Esophagus muscularis mucosa (tissue), 4 donors: ENCODE measurements around the gene FILIP1L. TPM values are rescaled to one million over a fixed set of nuclear protein-coding genes. Genes with fewer than 3 reads are reported as not detected.

Experiments used
- DNase-seq: peaks from one replicate; pipeline ENCODE4 v3.0.0-alpha.2; 2017; ENCODE audit errors: extremely low spot score
- H3K27ac ChIP-seq, 4 donors: fragments of 200-600 bp; sonication (generic); replicated peaks in 1 of 4; 1 replicate in 3 of 4; 2 replicates in 1 of 4; pipeline ENCODE4 v1.5.1; 2016 to 2019; ENCODE audit warnings: mild to moderate bottlenecking in 1 of 4
- H3K27me3 ChIP-seq, 4 donors: fragments of 200-600 bp; sonication (generic); one replicate each; pipeline versions ENCODE4 v1.5.1 to v1.6.0; 2016 to 2019
- H3K36me3 ChIP-seq, 4 donors: fragments of 200-600 bp; sonication (generic); one replicate each; pipeline ENCODE4 v1.5.1; 2016 to 2019
- H3K4me1 ChIP-seq, 4 donors: fragments of 200-600 bp; sonication (generic); one replicate each; pipeline ENCODE4 v1.5.1; 2016 to 2019
- H3K4me3 ChIP-seq, 4 donors: fragments of 200-600 bp; sonication (generic); 1 replicate in 2 of 4; 2 replicates in 2 of 4; pipeline ENCODE4 v1.5.1; 2016 to 2019; ENCODE audit warnings: mild to moderate bottlenecking in 4 of 4, moderate library complexity in 1 of 4
- H3K9me3 ChIP-seq, 4 donors: fragments of 200-600 bp; sonication (generic); 1 replicate in 3 of 4; 2 replicates in 1 of 4; pipeline ENCODE4 v1.5.1; 2016 to 2019
- CTCF ChIP-seq, 3 experiments: fragments of 200-600 bp in 2 of 3; fragments of 450-650 bp in 1 of 3; sonication (generic) in 2 of 3; IDR thresholded peaks; one replicate each; pipeline ENCODE4 v1.5.1; 2017 to 2019; ENCODE audit warnings: antibody characterized with exemption in 3 of 3, mild to moderate bottlenecking in 2 of 3, moderate library complexity in 1 of 3
- EP300 ChIP-seq: sonication (generic); formaldehyde crosslinking; IDR thresholded peaks from one replicate; pipeline ENCODE4 v1.6.1; 2017; ENCODE audit warnings: antibody characterized with exemption
- POLR2A ChIP-seq: fragments of 450-650 bp; IDR thresholded peaks from one replicate; pipeline ENCODE4 v1.6.1; 2017; ENCODE audit warnings: antibody characterized with exemption, moderate library complexity, mild to moderate bottlenecking, low read depth
- POLR2AphosphoS5 ChIP-seq, 2 donors: sonication (generic); formaldehyde crosslinking; IDR thresholded peaks; one replicate each; pipeline ENCODE4 v1.6.1; 2017; ENCODE audit warnings: antibody characterized with exemption in 2 of 2
- WGBS: methylation state at CpG from one replicate; pipeline ENCODE4 v1.1.5; 2018; 5-methylcytosine and 5-hydroxymethylcytosine counted together
- intact Hi-C: fragments of 100-400 bp; cut with DNase I; formaldehyde crosslinking; loops from one replicate; pipeline ENCODE4 v1.15.1; 2023
- total RNA-seq, 4 donors: library from RNA; depleted of rRNA; stranded (reverse); fragments of >200 nt; gene quantifications; one replicate each; pipeline versions ENCODE4 v1.1.0 to v1.2.1, GENCODE V29; 2016

FILIP1L gene
- total RNA-seq, 4 donors from 2014 or later: 120 to 134 (median 127) TPM

DNA sequence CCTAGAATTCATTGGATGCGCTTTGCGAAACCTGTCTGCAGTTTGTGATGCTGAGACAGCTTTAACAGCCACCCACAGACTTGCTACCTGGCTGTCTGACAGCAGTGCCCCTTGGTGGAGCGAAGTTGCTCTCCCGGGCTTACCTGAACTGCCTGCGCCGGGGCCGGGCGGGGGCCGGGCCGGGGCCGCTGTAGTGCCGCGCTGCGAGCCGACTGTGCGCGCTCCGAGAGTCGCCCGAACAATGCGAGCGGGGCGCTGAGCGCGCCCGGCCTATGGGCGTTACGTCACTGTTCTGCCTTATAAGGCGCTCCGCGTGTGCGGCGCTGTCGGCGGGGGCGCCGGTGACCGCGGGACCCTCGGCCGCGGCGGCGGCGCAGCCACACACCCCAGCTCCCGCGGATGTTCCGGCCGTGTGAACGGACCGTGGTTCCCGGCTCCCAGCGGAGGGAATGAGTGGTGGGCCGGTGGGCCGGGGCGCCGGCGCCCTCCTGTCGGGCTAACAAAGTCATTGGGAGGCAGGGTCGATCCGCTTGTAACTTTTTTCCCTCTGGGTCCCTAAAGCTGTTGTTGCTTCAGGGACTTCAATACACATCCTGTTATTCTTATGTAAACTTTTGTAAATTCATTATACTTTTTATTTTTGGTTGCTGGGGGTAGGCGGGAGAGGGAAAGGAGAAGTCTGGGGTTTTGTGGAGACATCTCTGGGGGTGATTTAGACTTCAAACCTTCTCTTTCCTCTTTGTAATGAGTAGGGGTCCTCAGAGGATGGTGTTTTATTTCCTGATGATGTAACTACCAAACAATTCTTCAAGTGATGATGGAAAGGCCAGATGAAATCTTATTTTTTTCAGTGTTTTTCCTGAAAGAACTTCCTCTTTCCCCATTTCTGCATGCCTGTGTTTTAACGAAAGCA, 238.1 kb downstream of the FILIP1L start:
- H3K4me1 ChIP-seq: peaks cover 15 to 58% (median 43%) of the 10 kb centered on the region in 4 donors
- intact Hi-C loops: no loop called here
- peaks cover 0 to 9% (median 0%) of the 10 kb centered on the region in 4 donors for H3K36me3 ChIP-seq
- no peaks in the 10 kb centered on the region for H3K27me3 ChIP-seq
- TF ChIP-seq POLR2AphosphoS5 (IDR thresholded peaks at IDR 0.05) (peak; percentile 96 to 98), EP300 (no peak), POLR2A (peak; percentile 89), CTCF (IDR thresholded peaks at IDR 0.05) (peak in 1 of 3 experiments; percentile 7)
- H3K9me3 ChIP-seq: no peaks in the 10 kb centered on the region
- peak overlapping the region; percentile 69 to 84 (median 73) for H3K4me3 ChIP-seq
- WGBS: 1% methylated on average over 37 of the region's 63 CpGs
- peak overlapping the region; percentile 93 to 96 (median 94) for H3K27ac ChIP-seq
- DNase-seq: peak; percentile 94

GRCh38 chr3:99875581-99875928, 238.7 kb downstream of the FILIP1L start:
- Histone ChIP-seq H3K4me1 (peaks cover 10 to 58% (median 44%) of the 10 kb centered on the region in 4 donors), H3K4me3 (peak overlapping the region; percentile 69 to 84 (median 73)), H3K27ac (peak overlapping the region; percentile 93 to 96 (median 94)), H3K27me3 (no peaks in the 10 kb centered on the region), H3K36me3 (peaks cover 0 to 15% (median 4%) of the 10 kb centered on the region in 4 donors), H3K9me3 (no peaks in the 10 kb centered on the region)
- no peak for DNase-seq
- TF ChIP-seq EP300 (no peak), POLR2A (no peak), POLR2AphosphoS5 (IDR thresholded peaks at IDR 0.05) (no peak), CTCF (IDR thresholded peaks at IDR 0.05) (no peak)
- 3% methylated on average over 6 of the region's 6 CpGs for WGBS
- intact Hi-C loops: no loop called here

DNA sequence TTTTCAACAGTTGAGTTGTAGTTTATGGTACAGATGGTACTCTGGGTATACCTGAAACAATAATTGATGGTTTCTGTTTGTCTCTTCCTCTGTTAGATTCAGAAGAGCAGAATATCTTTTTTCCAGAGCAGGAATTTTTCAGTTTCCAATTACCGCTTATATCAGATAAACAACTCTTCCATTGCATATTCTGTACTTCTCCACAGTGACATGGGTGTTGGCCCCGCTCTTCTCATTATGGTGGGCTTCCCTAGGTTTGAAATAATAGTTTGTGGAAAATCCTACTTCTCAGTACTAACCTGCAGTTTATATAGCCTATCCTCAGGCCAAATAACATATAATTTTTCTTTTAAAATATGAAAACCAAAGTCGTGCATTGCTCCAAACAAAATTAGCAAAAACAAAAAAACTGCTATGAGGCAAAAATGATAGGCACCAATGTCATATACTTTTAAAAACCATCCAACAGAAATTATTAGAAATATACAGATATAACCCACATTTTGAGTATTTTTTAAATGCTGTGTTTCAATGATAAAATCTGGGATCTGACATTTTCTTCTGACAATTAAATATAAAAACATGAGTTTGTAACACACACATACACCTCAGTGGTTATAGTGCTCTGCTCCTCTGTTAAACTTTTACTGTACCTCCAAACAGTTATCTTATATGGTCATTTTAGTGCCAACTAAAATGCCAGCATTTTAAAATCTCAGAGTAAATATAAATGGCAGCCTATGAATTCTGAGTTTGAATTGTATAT, 239.9 kb downstream of the FILIP1L start:
- Histone ChIP-seq H3K4me3 (peak overlapping the region; percentile 69 to 84 (median 73)), H3K36me3 (peaks cover 0 to 20% (median 5%) of the 10 kb centered on the region in 4 donors), H3K27me3 (no peaks in the 10 kb centered on the region), H3K27ac (peak overlapping the region; percentile 93 to 96 (median 94)), H3K9me3 (no peaks in the 10 kb centered on the region), H3K4me1 (peaks cover 10 to 61% (median 52%) of the 10 kb centered on the region in 4 donors)
- DNase-seq: no peak
- 25% methylated on average over 3 of the region's 3 CpGs for WGBS
- intact Hi-C loops: no loop called here
- TF ChIP-seq EP300 (no peak), CTCF (IDR thresholded peaks at IDR 0.05) (no peak), POLR2AphosphoS5 (IDR thresholded peaks at IDR 0.05) (no peak)

GRCh38 chr3:99873269-99874102, 240.8 kb downstream of the FILIP1L start:
- peaks cover 17 to 70% (median 61%) of the 10 kb centered on the region in 4 donors for H3K4me1 ChIP-seq
- no peak for TF ChIP-seq CTCF (IDR thresholded peaks at IDR 0.05)
- peak overlapping the region; percentile 93 to 96 (median 94) for H3K27ac ChIP-seq
- peaks cover 0 to 20% (median 5%) of the 10 kb centered on the region in 4 donors for H3K36me3 ChIP-seq
- H3K27me3 ChIP-seq: no peaks in the 10 kb centered on the region
- 10% methylated on average over 2 of the region's 2 CpGs for WGBS
- peak overlapping the region; percentile 69 to 84 (median 73) for H3K4me3 ChIP-seq
- H3K9me3 ChIP-seq: no peaks in the 10 kb centered on the region
- DNase-seq: no peak
- intact Hi-C loops: no loop called here
